Measurements from ENCODE around the gene TEX264.

Gene TEX264

DNA sequence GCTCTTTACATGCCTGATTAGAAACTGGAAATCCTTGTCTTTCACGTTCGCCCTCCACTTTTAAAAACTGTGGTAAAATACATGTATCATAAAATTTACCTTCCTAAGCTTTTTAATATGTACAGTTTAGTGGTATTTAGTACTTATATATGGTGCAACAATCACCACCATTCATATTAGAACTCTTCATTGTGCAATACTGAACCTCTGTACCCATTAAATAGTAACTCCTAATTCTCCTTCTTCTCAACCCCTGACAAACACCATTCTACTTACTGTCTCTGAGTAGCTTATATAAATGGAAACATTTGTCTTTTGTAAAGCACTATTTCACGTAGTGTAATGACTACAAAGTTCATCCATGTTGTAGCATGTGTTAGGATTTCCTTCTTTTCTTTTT is 64.0 kb downstream of the TEX264 start:
- TF ChIP-seq, protein P1, sequence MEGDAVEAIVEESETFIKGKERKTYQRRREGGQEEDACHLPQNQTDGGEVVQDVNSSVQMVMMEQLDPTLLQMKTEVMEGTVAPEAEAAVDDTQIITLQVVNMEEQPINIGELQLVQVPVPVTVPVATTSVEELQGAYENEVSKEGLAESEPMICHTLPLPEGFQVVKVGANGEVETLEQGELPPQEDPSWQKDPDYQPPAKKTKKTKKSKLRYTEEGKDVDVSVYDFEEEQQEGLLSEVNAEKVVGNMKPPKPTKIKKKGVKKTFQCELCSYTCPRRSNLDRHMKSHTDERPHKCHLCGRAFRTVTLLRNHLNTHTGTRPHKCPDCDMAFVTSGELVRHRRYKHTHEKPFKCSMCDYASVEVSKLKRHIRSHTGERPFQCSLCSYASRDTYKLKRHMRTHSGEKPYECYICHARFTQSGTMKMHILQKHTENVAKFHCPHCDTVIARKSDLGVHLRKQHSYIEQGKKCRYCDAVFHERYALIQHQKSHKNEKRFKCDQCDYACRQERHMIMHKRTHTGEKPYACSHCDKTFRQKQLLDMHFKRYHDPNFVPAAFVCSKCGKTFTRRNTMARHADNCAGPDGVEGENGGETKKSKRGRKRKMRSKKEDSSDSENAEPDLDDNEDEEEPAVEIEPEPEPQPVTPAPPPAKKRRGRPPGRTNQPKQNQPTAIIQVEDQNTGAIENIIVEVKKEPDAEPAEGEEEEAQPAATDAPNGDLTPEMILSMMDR (IDR thresholded peaks at IDR 0.05) = no peak

DNA sequence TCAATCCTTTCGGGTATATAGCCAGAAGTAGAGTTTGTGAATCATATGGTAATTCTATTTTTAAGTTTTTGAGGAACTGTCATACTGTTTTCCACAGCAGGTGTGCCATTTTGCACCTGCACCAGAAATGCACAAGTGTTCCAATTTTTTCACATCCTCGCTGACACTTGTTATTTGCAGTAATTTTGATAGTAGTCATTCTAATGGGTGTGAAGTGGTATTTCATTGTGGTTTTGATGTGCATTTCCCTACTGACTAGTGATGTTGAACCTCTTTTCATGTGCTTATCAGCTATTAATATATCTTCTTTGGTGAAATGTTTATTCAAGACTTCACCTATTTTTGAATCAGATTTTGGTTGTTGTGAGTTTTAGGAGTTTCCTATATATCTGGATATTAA is 64.9 kb downstream of the TEX264 start:
- TF ChIP-seq, protein P1 (IDR thresholded peaks at IDR 0.05) = no peak

DNA sequence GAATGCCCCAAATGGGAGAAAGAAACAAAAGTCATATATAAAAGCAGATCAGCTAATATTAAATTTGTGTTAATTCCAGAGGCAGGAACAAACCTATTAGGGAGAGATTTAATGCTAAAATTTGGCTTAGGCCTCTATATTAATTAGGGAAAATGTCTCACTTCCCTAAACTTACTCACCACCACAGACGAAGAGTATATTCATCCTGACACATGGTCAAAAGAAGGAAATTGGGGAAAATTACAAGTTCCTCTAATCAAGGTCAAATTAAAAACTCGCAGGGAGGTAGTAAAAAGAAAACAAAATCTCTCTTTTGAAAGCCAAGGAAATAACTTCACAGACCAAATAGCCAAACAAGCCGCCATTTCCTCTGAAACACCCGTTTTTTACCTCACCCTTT is 68.1 kb downstream of the TEX264 start:
- TF ChIP-seq, protein P1 (IDR thresholded peaks at IDR 0.05) = no peak

DNA sequence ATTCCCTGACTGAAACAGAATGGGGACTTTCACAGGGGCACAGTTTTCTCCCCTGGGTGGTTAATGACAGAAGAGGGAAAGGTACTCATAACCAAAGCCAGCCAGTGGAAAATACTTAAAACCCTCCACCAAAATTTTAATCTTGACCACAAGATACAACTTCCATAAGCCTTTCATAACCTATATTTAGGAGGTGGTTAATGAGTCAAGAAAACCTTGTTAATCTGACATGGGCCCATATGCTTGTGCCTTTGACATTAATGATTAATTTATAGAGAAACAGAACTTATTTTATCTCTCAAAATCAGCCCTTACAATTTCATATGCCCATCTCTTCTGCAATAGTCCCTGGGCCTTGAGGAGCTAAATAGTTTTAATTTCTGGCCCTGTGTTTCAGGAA is 76.8 kb downstream of the TEX264 start:
- TF ChIP-seq, protein P1 (IDR thresholded peaks at IDR 0.05) = no peak

DNA sequence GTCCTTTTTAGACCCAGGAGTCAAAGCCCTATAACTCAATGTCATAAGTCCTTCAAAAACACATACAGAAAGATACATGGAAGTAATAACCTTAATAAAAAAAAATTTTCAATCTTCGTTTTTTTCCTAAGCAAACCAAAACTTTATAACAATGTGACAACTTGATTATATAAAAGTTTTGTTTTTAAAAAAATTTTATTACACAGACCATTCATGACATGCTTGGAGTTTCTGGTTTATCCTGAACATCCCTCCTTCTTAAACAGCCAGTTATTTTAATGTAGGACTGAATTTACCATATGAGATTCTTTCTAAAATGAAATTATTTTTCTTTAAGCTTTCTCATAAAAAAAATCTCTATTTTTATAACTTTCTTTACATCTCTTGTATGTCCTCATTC is 77.3 kb downstream of the TEX264 start:
- TF ChIP-seq, protein P1 (IDR thresholded peaks at IDR 0.05) = no peak

DNA sequence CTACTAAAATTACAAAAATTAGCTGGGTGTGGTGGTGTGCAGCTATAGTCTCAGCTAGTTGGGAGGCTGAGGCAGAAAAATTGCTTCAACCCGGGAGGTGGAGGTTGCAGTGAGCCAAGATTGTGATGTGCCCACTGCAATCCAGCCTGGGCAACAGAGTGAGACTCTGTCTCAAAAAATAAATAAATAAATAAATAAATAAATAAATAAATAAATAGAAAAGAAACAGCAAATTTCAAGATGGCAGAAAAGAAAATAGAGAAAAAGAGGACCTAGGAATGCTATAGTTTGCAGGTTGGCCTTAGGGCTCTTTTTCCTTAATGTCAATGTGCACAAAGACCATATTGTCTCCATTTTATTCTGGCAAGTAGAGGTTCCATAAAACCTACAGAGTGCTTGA is 79.8 kb downstream of the TEX264 start:
- TF ChIP-seq, protein P1 (IDR thresholded peaks at IDR 0.05) = no peak

DNA sequence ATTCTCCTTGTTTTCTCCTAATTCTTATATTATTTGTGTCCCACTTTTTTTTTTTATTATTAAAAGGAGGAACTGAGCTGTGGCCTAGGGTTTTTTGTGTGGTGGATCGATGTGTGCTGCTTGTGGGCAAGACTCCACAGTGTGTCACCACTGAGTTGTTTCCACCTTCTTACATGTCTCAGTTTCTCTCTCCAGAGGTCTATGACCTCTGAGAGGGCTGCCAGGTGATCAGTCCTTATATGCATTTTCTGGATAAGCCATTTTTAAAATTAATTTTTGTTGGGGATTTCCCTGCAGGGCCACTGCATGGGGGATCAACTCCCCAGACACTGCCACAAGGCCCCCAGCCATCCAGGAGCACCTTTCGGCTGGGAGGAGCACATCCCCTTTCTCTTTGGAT is 80.2 kb downstream of the TEX264 start:
- TF ChIP-seq, protein P1 (IDR thresholded peaks at IDR 0.05) = no peak
